GM19035 (cell line): ENCODE data around the gene NRP2.

Source experiments
- ATAC-seq: cut with Tn5 transposase; IDR thresholded peaks from one replicate; pipeline ENCODE4 v1.9.1; 2021; ENCODE audit not compliant: unreplicated experiment

NRP2 gene

DNA sequence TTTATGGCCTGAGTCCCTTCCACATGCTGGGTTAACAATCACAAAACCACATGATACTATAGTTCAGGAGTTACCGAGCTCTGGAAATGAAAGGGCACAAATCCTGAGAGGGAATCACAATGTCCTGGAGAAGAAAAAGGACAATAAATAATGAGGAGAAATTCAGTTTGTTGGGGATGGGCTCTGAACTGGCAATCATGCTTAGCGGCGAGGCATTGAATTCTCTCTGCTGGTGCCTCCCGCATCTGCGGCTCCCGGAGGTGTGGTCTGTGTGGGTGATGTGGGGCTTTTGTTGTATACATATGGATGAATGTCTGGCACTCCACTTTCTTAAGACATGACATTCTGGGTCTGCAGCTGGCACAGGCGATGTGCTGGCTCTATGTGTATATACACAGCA is 46.1 kb downstream of the NRP2 start:
- no peak for ATAC-seq

DNA sequence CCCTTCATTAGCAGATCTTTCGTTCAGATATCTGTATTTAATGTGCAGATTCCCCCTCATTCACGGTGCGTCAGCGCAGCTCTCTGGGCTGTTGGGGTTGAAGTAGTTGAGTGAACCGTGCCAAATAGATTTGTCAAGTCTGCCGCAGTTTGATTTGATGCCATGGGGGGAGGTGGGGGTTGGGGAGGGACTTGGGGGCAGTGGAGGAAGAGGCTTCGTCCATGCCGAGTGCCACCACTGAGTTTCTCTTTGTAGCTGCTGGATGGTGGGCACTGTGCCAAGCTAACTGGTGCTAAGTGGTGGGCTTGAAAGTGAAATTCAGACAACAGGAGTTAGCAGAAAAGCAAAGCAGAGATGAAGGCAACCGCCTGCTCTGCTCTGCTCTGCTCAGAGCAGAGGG is 47.9 kb downstream of the NRP2 start:
- ATAC-seq: no peak

DNA sequence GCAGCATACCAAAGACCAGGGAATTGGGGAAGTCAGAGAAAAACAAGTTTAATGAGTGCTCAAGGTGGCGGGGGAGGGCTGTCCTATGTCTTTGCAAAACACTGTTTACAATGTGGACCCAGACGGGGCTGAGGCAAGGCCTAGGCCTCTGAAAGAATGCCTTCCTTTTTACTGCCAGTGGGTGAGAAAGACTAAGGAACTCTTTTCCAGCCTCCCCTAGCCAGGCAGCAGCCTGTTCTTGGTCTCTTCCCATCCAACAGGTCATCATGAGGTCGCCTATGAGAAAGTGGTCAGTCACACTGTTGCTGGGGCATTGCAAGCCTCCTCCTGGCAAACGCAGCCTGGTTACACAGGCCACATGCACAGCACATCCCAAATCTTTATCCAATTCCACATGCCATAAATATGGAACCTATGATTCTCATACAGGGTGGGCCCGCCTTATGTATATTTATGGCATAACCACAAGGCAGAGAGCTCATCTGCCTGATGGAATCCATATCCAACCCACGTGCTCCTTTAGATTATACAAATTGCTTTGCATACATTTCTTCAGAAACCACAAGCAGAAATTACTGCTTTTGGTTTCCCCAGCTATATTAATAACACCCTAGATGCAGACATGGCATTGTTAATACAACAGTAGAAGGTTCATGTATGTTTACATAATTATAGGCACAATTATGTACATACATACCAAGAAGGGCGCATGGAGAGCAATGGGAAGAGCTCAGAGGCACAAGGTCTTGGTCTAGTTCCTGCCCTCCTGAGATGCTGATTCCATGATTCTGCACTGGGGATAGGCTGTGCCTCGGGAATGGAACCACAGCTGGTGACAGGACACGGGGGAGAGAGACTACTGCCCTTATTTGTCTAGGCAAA is 48.6 kb downstream of the NRP2 start:
- ATAC-seq: peak; percentile 15

DNA sequence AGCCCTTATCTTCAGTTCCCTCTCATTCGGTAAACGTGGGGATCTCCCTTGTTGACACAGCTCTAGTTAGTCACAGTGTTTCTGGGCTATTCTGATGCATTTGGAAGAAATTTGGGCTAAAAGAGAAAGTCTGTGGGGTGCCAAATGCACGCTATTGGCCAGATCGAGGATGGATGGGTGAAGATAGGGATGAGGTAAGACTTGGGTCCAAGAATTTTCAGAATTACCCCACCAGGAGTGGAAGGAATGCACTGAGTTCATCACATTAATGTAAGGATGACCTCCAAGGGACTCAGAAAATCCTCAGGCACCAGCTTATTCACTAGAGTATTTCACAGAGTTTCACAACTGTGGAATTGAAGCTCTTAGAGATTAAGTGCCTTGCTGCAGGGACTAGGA is 49.3 kb downstream of the NRP2 start:
- peak; percentile 57 for ATAC-seq

DNA sequence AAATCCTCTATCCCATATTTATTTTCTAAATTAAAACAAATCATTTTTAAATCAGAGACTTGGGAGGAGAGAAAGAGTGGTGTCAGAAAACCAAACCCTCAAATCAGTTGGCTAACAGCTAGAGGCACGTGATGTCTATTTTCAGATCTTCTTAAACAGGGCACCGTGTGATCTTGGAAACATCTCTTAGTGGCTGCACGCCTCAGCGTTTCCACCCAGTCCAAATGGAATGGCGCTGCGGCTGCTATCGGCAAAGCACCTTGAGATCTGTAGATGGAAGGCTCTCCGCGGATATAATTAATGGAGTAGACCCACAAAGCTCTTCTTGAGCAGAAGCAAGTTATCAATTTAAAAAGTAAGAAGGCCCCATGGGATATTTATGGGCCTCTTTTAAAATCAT is 50.0 kb downstream of the NRP2 start:
- no peak for ATAC-seq

DNA sequence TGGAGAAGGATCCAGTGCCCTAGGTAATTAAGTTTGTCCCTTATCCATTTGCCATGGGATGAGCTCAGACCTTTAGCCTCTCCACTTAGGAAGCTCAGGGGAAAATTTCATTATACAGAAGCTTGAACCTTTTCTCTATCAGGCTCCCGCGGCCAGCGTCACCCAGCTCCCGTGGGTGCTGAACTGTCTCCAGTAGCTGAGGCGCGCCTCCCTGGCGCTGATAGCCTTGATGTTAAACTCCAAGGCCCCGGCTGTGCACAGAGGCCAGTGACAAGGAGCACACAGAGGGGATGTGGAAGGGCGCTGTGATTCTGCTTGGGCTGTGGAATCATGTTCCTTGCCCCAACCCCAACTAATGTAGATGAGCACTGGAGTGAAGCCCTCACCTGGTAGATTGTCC is 50.8 kb downstream of the NRP2 start:
- no peak for ATAC-seq

DNA sequence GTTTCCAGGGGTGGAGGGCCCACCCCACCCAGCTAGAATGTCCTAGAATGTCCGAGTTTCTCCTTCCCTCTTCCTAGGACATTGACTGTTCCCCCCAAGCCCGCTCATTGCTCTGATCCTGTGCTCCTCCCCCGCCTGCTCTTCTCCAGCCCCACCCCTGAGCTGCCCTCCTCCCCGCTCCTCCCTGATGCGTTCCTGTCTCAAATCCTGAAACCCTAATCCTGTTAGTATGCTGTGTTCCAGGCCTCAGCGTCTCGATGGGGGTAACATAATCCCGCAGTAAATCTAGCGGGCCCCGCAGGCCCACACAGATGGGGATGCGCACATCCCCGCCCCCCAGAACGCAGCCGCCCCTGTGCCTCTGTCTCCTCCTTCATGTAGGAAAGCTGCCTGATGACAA is 51.3 kb downstream of the NRP2 start:
- no peak for ATAC-seq

DNA sequence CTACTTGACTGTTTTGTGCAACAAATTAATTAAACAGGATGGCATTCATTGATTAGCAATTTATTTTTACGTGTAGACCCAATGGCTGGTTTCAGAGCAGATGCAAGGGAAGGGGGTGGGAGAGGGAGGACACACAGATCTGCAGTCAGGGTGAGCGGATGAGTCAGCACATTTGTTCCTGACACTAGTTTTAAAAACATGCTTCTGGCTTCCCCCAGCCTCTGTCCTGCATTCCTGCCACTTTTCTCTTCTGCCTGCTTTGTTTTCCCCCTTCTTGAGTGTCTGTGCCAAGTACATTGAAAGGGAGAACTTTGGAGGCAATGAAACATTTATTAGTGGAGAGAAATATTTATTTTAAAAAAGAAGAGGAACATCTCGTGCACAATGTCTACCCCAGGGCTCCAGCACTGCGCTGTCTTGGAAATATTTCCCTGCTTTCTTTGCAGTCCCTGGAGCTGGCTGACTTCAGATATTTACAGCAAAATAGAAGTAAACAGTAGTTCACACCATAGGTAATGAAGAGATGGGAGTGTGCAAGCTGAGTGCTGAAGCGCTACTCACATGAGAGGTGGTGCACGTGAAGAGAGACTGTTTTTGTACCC is 52.2 kb downstream of the NRP2 start:
- no peak for ATAC-seq

DNA sequence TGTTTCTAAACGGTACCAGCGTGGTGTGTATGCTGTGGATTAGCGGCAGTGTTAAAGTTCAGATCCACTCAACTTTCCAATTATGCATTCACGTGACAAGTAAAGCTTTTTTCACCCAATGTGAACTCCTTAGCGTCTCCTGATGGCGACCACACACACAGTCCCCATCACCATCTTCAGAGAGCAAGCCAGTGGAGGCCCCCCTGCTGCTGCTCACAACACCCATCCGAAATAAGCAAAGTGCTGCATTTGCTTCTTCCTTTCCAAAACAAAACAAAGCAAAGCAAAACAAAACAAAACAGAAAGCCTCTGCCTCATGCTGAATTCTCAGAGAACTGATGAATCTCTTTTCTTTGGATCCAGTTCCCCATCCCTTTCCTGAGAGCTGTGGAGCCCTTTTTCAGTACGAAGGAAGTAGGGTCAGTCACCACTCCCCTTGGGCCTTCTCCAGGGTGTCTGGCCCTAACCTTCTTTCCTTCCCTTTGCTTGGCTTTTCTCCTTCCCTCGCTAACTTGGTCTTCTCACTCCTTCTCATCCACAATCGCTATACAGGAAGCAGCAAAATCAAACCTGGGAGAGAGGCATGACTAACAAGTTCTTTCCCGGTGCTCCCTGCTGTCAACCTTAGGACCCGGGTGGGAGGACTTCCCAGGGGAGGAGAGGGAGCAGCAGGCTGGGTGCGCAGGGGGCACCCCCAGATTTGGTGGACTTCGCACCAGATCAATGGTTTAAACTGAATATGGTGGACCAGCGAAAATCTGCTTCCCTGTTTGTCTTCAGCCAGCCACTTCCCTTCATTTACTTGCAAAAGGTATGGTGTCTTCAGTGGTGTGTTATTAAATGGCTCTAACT is 56.0 kb downstream of the NRP2 start:
- no peak for ATAC-seq

DNA sequence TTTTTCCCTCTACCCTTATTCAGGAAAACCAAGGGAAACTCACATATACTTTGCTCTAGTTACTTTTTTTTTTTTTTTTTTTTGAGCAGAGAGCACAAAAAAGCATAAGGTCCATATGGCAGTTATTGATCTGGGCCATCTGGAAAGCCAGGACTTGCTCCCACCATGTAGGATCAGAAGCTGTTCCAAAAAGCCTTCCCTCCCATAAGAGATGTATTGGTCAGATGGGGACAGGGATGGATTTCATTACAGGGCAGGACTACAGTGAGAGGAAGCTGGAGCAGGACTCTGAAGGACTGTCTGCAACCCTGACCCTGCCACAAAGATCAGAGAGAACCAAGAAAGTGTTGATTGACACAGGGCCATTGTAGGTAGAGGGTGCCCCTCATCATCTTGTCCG is 57.3 kb downstream of the NRP2 start:
- ATAC-seq: no peak

DNA sequence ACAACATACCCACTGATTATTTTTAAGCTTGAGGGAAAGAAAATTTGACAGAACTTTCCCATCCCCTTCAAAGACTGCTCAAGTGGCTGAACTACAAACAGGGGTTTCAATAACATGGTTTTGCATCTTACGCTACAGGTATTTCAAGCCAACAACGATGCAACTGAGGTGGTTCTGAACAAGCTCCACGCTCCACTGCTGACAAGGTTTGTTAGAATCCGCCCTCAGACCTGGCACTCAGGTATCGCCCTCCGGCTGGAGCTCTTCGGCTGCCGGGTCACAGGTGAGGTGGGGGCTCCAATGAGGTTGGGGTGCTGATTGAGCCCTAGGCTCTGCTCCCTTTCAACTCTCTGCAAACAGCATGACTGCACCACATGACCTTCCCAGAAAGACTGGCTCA is 58.1 kb downstream of the NRP2 start:
- ATAC-seq: no peak

DNA sequence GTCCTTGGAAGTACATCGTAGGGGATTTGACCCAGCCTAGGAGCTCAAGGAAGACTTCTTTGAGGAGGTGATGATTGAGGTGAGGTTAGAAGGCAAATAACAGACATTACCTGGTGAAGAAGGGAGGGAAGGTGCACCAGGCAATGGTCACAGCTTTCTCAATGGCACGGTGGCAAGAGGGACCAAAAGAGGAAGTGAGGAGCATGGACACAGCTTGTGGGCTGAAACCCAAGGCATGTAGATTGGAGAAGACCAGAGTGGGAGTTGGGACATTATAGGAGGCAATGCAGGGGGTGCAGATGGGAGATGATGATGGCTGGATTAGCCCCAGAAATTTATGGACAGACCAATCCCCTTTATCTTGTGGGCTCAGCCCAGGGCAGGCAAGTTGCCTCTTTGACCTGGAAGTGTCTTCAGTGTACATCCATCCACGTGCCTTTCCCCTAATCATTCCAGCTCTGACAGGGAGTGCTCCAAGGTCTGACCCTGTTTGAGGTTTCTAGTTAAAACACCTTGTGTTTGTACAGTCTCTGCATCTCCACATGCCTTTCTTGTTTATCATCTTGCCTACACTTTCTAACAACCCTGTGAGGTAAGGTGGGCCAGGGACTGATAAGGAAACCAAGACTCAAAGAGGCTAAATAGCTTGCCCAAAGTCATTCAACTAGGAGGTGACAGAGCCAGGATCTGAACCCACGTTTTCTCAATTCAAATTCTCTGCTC is 59.1 kb downstream of the NRP2 start:
- ATAC-seq: no peak

DNA sequence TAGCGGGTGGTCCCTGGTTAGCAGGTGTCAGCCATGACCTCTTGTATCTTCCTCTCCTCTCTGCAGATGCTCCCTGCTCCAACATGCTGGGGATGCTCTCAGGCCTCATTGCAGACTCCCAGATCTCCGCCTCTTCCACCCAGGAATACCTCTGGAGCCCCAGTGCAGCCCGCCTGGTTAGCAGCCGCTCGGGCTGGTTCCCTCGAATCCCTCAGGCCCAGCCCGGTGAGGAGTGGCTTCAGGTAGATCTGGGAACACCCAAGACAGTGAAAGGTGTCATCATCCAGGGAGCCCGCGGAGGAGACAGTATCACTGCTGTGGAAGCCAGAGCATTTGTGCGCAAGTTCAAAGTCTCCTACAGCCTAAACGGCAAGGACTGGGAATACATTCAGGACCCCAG is 60.8 kb downstream of the NRP2 start:
- ATAC-seq: no peak

DNA sequence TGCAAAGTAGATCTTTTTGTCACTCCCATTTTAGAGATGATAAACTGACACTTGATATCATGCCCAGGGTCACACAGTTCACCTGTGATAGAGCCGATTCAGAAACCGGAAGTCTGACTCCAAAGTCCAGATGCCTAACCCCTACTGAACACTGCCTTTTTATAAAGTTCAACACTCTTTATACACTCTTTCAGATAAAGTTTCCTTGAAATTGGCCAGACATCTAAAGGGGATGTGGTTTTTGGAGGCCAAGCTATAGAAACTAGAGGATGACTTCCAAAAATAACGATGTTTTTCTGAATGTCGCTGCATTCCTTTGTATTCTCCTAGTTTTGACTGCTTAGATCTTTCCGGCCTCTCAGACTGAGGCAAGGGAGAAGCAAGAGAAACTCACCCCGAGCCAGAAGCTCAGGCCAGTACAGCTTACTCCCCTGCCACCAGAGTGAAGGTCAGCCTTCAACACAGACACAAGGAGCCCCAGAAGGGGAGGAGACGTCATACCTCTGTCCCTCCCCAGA is 61.8 kb downstream of the NRP2 start:
- ATAC-seq: no peak

DNA sequence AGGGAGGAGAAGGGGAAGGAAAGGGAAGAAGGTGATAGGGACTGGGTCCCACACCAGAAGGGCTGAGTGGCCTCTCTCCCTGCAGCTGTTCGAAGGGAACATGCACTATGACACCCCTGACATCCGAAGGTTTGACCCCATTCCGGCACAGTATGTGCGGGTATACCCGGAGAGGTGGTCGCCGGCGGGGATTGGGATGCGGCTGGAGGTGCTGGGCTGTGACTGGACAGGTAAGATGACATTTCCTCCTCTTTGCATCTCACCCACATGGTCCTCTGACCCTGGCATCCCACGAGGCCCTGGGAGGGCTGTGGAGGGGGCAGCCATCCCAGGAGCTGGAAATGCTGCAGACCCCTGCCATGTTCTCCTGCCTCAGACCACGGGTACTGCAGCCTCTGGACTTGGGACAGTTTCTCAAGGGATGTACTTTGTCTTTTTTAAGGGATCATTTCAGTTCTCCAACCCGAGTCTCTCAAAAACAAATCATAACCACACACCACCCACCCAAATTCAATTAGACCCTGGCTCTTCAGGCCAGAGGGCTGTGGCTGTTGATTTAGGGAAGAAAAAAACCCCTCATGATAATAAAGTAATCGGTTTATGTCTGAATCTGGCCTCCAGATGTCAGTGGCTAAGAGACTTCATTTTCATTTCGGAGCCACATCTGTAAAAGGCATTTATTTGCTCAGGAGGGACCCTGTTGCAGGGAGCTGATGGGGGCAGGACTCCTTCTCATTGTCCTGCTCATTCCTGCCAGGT is 63.5 kb downstream of the NRP2 start:
- no peak for ATAC-seq

DNA sequence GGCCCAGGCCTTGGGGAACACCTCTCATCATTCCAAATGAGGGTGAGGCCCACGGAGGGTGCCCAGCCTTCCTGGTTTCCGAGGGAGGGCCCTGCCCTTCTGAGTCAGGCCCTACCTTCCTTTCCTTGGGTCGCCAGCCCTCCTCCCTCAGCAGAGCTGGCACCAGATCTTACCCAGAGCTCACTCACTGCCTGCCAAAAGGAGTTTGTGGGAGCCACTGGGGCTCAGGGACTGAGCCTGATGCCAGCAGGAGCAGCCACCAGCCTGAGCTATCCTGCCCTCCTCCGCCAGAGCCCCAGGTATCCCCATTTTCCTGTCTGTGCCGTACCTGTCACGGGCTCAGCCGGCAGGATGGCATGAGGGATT is 64.1 kb downstream of the NRP2 start:
- no peak for ATAC-seq

DNA sequence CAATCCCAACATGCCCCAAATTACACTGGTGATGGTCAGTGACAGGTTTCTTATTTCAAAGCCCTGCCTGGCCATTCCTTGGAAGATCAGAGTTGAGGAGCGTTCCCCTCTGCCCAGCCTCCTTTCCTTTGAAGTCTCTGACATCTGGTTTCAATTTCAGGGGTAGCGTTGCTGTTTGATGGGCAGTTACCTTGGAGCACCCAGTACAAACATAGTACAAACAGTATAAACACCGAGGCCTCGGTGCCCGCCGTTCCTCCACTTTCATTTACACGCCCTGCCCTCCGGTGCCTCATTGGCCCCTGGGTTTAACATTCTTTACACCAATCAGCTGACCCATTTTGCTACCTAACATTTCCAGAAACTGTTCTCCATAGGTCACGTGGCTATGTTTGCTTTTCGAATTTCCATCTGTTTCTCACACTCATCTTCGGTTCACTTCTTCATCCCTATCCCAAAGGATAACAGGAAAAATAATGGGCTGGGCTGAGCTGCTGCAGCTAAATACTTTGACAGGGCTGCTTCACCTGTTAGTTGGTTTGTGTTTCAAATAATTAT is 65.6 kb downstream of the NRP2 start:
- no peak for ATAC-seq

DNA sequence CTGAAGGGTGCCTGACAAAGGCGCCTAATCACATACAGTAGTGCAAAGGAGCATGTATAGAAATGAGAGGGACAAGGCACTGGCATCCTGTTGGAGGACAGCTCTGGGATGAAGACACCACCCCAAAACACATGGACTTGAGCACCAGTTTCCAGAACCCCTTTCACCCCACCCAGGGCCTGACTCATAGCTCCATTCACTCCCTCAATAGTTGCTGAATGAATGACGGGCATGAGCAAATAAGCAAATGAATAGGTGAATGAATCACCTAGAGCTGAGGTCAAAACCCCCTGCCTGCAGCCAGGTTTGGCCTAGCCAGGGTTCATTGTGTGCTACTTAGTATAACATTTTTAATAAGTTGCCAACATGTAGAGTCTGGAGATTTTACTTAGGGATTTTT is 66.3 kb downstream of the NRP2 start:
- ATAC-seq: no peak

DNA sequence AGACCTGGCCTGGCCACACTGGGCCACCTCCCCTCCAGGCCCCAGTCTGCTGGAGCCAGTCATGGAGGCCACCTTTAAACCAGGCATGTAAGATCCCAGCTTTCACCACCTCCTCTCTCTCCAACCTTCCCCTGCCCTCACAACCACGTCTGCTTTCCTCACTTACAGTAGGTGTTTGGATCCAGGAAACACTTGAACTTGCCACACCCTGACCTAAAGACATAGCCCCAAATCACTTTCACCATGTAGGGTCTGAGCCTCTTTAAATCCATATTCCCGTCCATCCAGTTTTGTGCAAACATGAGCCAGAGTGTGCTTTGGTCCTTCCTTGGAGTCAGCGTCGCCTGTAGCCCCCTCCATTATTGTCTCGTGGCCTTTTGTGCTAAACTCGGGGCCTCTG is 66.8 kb downstream of the NRP2 start:
- no peak for ATAC-seq

DNA sequence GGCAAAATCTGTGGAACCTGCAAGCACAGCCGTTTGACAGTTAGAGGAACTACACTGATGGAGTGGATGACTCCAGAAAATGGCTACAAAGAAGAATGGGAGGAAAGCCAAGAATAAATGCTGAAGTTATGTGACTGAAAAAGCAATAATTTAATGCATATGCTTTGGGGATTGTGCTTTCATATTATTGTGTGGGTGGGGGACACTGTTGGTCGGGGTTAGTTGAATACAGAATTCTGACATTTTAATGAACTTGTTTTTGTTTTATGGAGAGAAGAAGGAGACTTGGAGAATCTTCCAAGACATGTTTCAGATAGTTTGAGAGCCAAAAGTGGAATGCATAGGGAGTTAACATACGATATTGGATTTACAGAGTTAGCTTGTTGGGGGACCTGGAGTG is 68.5 kb downstream of the NRP2 start:
- no peak for ATAC-seq
